Kidney capillary endothelial cell (primary cell): Measurements from ENCODE around the gene C1orf232.

Experiments
- DNase-seq: peaks from one replicate; pipeline ENCODE4 v3.0.0-alpha.2; 2018; ENCODE audit warnings: low spot score

C1orf232 gene

DNA sequence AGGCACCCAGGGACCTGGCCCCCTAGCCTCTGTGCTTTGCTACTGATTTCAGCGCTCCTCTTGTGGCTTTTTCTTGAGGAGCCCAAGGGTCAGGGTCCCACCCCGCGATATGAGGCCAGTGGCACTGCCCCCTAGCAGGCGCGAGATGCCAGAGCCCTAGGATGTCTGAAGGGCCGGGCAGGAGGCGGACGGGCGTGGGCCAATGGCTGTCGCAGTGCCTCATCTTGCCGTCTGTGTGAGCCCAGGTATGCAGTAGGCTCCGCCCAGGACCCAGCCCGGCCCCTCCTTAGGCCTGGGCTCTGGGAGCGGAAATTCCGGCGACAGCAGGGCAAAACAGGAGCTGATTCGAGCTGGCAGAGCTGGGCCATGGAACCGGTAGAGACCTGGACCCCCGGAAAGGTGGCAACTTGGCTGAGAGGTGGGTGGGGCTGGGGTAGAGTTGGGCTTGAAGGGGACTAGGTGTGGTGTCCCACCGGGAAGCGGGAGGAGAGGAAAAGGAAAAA, 8.5 kb upstream of the C1orf232 start, which contains the start of gene CNKSR1:
Gene CNKSR1 (plus strand): TSS at position 310 of the 503 bp plus-strand sequence. CDS start 57 bp downstream, at position 367.
- DNase-seq: no peak

GRCh38 chr1:26175346-26175745, 6.6 kb upstream of the C1orf232 start:
- no peak for DNase-seq

DNA sequence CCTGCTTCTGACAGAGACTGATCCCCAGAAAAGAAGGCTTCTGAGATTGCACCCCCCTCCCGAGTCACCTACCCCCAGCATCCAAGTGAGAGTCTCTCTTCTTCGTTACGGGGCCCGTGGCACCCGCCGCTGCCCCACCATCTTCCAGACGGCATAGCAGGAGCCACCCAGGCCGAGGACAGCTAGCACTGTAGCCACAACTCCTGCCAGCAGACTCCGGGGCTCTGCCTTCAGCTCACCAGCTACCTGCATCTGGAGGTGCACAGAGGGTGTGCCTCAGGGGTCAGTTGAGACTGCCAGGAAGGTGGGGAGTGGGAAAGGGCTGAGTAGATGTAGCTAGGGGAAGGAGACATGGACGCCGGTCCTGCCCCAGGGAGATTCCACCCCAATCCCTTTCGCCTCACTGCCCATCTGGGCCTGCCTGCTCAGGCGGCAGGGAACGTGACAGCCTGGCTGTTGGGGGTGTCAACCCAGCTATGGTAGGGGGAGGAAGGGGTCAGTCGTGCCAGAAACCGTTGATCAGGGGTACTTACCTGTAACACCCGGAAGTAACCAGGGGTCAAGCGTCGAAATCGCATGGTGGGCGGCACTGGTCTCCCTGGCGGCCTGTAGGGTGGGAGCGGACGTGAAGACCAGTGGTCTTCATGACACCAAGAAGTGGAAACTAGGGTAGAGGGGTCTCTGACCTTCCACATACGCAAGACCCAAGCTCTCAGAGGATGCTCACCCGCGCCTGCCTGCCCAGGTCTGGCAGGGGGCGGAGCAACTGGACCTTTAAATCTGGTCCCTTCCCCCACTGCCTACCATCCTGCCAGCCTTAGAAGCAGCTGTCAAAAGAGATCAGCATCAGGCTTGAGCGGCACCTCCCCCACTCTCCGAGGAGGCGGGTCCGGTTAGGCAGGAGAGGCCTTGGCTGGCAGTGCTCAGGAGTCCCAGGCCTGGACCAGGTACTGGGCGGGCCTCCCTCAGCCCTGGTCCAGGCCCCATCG, 2.6 kb upstream of the C1orf232 start, which contains the start of gene ZNF593OS:
Gene ZNF593OS (minus strand): TSS at position 749 of the 989 bp plus-strand sequence. CDS start 171 bp downstream, at position 578.
- DNase-seq: no peak

DNA sequence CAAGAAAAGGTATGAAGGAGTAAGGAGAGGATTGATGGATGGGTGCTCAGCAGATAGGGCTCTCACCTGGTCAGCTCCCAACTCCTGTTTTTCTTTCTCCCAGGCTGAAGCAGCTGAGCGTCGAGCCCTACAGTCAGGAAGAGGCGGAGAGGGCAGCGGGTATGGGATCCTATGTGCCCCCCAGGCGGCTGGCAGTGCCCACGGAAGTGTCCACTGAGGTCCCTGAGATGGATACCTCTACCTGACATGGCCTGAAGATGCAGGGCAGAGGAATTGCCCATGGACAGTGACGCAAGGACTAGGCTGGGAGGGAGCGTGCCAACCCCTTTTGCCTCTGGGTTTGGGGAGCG, 1.7 kb upstream of the C1orf232 start:
- DNase-seq: no peak

GRCh38 chr1:26169669-26170471, 1.1 kb upstream of the C1orf232 start, which contains the start of gene ZNF593:
Gene ZNF593 (plus strand): TSS chr1:26169908. CDS start chr1:26169984, 76 bp downstream.
- peak; percentile 91 for DNase-seq

GRCh38 chr1:26169198-26169554, 413 bp upstream of the C1orf232 start:
- no peak for DNase-seq

GRCh38 chr1:26166719-26167281, 2.0 kb downstream of the C1orf232 start:
- DNase-seq: no peak

GRCh38 chr1:26164861-26165842, 3.6 kb downstream of the C1orf232 start:
- no peak for DNase-seq

GRCh38 chr1:26164036-26164860, 4.5 kb downstream of the C1orf232 start:
- no peak for DNase-seq

DNA sequence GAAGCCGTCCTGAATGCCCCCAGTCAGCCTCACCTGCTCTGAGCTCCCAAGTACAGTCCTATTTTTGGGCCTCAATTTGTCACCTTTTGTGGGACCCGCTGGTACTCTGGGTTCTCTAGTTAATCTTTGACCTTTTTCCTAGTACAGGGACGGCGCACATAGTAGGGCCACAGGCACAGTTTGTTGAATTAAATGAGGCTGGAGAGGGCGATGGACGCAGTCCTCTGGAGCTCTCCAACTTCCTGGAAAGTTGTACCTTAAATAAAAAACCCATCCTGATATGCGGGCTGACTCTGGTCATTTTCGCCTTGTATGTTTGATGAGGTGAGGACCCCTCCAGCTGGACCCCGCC, 5.1 kb downstream of the C1orf232 start:
- DNase-seq: no peak

- DNase-seq: no peak
Measured at GRCh38 chr1:26162220-26162709, 6.5 kb downstream of the C1orf232 start.

- no peak for DNase-seq
Measured at GRCh38 chr1:26161415-26162219, 7.1 kb downstream of the C1orf232 start.

DNA sequence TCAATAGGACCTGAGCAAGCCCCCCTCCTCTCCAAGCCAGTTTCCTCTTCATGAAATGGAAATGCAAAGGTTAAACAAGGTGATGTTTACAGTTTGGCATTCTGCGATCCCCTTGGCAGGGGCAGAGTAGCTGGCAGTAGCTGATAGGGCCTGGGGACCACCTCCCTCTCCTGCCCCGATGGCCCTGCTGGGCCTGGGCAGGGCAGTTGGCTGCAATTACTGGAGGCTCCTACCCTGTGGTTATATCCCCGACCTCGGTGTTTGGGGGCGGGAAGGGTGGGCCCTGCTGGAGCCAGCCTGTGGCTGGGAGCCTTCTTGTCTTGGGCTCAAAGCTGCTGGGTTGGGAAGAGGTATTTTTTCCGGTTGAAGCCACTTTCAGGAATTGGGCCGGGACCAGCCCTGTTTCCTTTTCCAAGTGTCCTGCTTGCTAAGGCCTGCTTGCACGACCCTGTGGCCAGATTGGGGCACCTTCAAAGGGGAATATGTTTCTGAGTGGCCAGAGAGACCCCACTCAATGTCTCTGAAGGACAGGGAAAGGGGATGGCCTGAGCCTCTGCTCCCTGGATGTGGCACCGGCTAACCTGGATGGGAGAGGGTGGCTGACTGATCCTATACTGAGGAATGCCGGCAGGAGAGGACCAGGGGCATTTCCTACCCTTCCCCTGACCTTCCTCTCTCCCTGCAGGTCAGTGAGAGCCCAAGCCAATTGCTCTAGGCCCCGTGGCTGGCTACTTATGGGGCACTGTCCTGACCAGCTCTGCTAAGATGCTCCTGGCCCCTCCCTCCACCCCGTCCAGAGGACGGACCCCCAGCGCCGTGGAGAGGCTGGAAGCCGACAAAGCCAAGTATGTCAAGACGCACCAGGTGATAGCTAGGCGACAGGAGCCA, 8.0 kb downstream of the C1orf232 start:
- DNase-seq: no peak

DNA sequence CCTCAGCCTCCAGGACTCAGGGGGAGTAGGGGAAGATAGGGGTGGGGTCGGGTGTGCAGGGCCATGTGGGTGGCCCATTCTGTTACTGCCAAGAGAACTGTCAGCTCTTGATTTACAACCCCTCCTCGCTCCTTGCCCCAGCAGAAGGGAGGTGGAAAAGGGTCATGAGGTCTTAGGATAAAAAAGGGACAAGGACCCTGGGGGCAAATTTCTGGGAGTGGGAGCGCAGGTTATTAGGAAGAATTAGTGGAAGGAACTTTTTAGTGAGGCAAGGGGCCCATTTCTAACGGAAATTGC, 9.1 kb downstream of the C1orf232 start:
- no peak for DNase-seq

DNA sequence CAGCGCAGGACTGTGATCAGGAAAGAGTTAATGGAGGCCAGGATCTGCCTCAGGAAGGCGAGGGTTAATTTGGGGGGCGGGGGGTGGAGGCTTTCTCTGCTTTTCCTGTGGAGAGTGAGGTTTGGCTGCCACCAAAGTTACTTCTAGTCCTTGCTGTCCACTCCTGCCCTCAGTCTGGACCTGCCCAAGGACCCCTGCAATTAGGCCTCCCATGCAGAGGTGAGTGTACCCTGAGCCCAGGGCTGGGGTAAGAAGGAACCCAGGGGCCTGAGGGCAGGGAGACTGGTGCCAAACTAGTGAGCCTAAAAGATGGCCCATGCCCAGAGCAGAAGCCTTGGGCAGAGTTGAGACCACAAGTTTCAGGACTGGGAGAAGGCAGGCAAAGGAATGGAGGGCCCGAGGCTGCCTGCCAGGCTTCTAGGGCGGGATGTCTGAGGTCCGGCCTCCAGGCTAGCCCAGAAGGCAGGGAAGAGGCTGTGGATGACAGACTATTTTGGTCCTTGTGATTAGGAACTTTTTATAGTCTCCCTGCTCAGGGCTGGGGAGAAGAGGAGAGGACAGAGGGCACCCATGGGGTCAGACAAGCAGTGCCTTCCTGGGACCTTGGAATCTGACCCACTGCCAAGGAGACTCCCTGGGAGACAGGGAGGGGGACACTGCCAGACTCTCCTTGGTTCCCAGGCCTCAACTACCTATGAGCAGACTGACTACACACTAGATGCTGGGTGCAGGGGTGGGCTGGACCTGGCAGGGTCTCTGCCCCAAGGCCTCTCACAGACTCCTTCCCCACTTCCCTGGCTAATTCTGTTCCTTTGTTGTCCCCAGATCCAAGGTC, 9.6 kb downstream of the C1orf232 start, which contains the start of gene FAM110D:
Gene FAM110D (plus strand): TSS at position 172 of the 835 bp plus-strand sequence. CDS start 2,213 bp downstream, outside the sequence.
- no peak for DNase-seq

DNA sequence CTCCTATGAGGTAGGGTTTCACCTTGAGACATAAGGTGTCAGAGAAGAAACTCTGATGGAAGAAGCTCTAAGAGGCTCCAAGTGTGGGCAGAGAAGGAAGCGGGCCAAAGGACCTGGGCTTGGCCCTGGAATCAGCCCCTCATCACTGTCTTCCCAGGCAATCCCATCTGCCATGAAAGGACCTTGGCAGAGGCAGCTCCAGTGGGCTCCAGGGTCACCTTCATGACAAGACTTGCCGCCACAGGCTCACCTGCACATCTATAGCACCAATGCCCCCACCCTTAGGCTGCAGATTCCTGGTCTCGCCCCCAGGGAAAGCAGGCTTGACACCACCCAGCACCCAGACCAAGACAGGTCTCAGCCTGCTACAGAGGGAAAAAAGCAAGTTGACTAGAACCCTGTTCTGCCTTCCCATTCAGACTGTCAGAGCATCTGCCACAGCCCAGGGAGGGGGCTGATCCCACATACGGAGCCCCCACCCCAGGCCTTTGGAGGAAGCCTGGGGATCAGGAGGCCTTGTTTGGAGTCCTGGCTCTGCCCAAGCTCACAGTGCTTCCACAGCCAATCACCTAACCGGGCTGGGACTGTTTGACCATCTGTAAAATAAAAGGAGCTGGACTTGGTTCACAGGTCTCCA, 10.4 kb downstream of the C1orf232 start:
- no peak for DNase-seq
